ENCODE measurements around the gene CDHR1.

DNA sequence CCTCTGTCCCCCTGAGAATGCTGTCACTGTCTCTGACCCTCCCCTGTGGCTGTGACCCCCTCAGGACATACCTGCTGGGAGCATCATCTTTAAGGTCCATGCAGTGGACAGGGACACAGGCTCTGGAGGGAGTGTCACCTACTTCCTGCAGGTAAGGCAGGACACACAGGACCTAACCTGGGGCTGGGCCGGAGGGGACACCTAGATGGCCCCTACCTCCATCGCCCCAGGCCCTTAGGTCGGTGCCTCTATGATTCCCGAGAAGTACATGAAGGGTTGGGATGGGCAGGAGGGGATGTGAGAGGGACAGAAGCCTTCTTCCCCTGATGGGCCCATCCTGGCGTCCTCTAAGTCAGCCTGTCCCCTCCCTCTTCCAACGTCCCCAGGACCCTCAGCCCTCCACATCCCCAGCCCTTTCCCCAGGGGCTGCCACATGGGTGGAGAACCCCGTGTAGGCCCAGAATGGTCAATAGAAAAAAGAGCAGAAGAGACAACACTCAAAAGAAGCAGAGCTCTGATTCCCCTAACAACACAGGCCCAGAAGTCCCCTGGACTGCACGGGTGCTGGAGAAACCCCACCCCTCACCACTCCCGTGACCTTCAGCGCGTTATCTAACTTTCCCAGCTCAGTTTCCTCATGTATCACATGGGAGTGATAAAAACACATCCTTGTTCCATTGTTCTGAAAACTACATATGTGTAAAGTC lies 6.4 kb downstream of the CDHR1 start:
- TF ChIP-seq, protein P1, sequence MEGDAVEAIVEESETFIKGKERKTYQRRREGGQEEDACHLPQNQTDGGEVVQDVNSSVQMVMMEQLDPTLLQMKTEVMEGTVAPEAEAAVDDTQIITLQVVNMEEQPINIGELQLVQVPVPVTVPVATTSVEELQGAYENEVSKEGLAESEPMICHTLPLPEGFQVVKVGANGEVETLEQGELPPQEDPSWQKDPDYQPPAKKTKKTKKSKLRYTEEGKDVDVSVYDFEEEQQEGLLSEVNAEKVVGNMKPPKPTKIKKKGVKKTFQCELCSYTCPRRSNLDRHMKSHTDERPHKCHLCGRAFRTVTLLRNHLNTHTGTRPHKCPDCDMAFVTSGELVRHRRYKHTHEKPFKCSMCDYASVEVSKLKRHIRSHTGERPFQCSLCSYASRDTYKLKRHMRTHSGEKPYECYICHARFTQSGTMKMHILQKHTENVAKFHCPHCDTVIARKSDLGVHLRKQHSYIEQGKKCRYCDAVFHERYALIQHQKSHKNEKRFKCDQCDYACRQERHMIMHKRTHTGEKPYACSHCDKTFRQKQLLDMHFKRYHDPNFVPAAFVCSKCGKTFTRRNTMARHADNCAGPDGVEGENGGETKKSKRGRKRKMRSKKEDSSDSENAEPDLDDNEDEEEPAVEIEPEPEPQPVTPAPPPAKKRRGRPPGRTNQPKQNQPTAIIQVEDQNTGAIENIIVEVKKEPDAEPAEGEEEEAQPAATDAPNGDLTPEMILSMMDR (IDR thresholded peaks at IDR 0.05; ENCODE audit: insufficient read depth, low read length, poor library complexity, severe bottlenecking), result no peak
- TF ChIP-seq EZH2phosphoT487 (conservative IDR thresholded peaks at IDR 0.05; ENCODE audit: low read length), result no peak

Data from SU-DHL-6 (cell line).